ENCODE results near the gene SOAT2. TPM values are rescaled to one million over a fixed set of nuclear protein-coding genes. Genes with fewer than 3 reads are reported as not detected.

Gene SOAT2
- polyA plus RNA-seq, 1 donor (not counting 4 experiments of a cell fraction or from before 2014, with no cell fraction given): not detected

DNA sequence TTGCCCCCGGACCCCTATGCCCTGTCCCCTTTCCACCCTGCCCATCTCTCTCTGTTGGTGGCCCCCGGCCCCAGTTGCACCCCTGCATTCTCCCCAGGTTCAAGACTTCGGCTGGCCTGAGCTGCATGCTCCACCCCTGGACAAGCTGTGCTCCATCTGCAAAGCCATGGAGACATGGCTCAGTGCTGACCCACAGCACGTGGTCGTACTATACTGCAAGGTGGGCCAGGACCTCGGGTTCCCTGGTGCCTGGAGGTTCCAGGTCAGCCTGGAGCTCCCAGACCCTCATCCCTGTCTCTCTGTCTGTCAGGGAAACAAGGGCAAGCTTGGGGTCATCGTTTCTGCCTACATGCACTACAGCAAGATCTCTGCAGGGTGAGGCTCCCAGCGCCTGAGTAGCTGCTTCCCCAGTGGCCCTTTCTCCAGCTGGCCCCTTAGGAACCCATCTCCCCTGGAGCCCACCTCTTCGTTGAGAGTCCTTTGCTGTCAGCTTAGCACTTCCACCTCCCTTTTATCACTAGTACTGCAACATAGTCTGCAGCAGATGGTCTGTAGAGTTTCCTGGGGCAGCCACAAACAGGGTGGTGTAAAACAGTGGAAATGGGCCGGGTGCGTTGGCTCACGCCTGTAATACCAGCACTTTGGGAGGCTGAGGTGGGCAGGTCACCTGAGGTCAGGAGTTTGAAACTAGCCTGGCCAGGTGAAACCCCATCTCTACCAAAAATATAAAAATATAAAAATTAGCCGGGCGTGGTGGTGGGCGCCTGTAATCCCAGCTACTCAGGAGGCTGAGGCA, 47.6 kb upstream of the SOAT2 start:
- Histone ChIP-seq H3K9me1 (ENCODE audit: control insufficient read depth, extremely low read depth, insufficient read depth, low read length) (peaks cover 3% of the 10 kb centered on the region), H3K4me1 (ENCODE audit: control insufficient read depth, extremely low read depth, insufficient read depth, low read length) (peaks cover 21% of the 10 kb centered on the region), H3K4me3 (ENCODE audit: control insufficient read depth in 2 of 3, extremely low read depth in 1 of 3, insufficient read depth in 2 of 3, low read depth in 1 of 3, low read length in 3 of 3) (no peak overlapping the region), H4K20me1 (ENCODE audit: control insufficient read depth, extremely low read depth, insufficient read depth, low read length) (no peaks in the 10 kb centered on the region), H3K27ac (ENCODE audit: control insufficient read depth, insufficient read depth, low read length) (no peak overlapping the region), H3K9ac (ENCODE audit: control insufficient read depth, extremely low read depth, insufficient read depth, low read length) (no peak overlapping the region), H3K4me2 (ENCODE audit: control insufficient read depth, extremely low read depth, insufficient read depth, low read depth, low read length) (no peak overlapping the region), H3K27me3 (ENCODE audit: control insufficient read depth, extremely low read depth, insufficient read depth, low read length) (no peaks in the 10 kb centered on the region), H3K36me3 (ENCODE audit: control insufficient read depth in 2 of 2, extremely low read depth in 1 of 2, insufficient read depth in 2 of 2, low read length in 2 of 2) (peaks cover 0 to 3% of the 10 kb centered on the region in 2 experiments), H2AFZ (ENCODE audit: control insufficient read depth, low read length) (no peak overlapping the region), H3K9me3 (ENCODE audit: control insufficient read depth, low read depth, low read length) (no peaks in the 10 kb centered on the region), H3K79me2 (ENCODE audit: control insufficient read depth, insufficient read depth, low read length) (no peaks in the 10 kb centered on the region)
- FAIRE-seq (no peak), DNase-seq (ENCODE audit: low read depth, low spot score) (no peak)
- TF ChIP-seq, protein P1, sequence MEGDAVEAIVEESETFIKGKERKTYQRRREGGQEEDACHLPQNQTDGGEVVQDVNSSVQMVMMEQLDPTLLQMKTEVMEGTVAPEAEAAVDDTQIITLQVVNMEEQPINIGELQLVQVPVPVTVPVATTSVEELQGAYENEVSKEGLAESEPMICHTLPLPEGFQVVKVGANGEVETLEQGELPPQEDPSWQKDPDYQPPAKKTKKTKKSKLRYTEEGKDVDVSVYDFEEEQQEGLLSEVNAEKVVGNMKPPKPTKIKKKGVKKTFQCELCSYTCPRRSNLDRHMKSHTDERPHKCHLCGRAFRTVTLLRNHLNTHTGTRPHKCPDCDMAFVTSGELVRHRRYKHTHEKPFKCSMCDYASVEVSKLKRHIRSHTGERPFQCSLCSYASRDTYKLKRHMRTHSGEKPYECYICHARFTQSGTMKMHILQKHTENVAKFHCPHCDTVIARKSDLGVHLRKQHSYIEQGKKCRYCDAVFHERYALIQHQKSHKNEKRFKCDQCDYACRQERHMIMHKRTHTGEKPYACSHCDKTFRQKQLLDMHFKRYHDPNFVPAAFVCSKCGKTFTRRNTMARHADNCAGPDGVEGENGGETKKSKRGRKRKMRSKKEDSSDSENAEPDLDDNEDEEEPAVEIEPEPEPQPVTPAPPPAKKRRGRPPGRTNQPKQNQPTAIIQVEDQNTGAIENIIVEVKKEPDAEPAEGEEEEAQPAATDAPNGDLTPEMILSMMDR (optimal IDR thresholded peaks at IDR 0.05 in 1 of 3, IDR thresholded peaks at IDR 0.05 in 1 of 3, conservative IDR thresholded peaks at IDR 0.05 in 1 of 3; ENCODE audit: extremely low read depth in 1 of 3, insufficient read depth in 2 of 3, low read length in 3 of 3): no peak
- TF ChIP-seq EZH2 (IDR thresholded peaks at IDR 0.05; ENCODE audit: low read length): no peak
- dilution Hi-C loops (cut with MboI; ENCODE audit: extremely low pct_ligation_motif_present, low sequenced_read_pairs): no loop called here

DNA sequence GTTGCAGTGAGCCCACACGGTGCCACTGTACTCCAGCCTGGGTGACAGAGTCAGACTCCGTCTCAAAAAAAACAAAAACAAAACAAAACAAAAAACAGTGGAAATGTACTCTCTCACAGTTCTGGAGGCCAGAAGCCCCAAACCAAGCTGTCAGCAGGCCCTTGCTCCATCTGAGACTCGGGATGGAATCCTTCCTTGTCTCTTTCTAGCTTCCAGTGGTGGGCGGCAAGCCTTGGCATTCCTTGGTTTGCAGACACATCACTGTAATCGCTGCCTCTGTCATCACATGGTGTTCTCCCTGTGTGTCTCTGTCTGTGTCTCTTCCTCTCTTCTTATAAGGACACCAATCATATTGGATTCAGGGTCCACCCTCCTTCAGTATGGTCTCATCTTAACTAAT, 47.0 kb upstream of the SOAT2 start:
- Histone ChIP-seq H3K9me3 (ENCODE audit: control insufficient read depth, low read depth, low read length) (no peaks in the 10 kb centered on the region), H3K36me3 (ENCODE audit: control insufficient read depth in 2 of 2, extremely low read depth in 1 of 2, insufficient read depth in 2 of 2, low read length in 2 of 2) (peaks cover 0 to 3% of the 10 kb centered on the region in 2 experiments), H3K4me1 (ENCODE audit: control insufficient read depth, extremely low read depth, insufficient read depth, low read length) (peaks cover 21% of the 10 kb centered on the region), H3K4me3 (ENCODE audit: control insufficient read depth in 2 of 3, extremely low read depth in 1 of 3, insufficient read depth in 2 of 3, low read depth in 1 of 3, low read length in 3 of 3) (no peak overlapping the region), H3K27ac (ENCODE audit: control insufficient read depth, insufficient read depth, low read length) (no peak overlapping the region), H4K20me1 (ENCODE audit: control insufficient read depth, extremely low read depth, insufficient read depth, low read length) (no peaks in the 10 kb centered on the region), H3K9me1 (ENCODE audit: control insufficient read depth, extremely low read depth, insufficient read depth, low read length) (peaks cover 3% of the 10 kb centered on the region), H3K79me2 (ENCODE audit: control insufficient read depth, insufficient read depth, low read length) (no peaks in the 10 kb centered on the region), H2AFZ (ENCODE audit: control insufficient read depth, low read length) (no peak overlapping the region), H3K4me2 (ENCODE audit: control insufficient read depth, extremely low read depth, insufficient read depth, low read depth, low read length) (no peak overlapping the region), H3K9ac (ENCODE audit: control insufficient read depth, extremely low read depth, insufficient read depth, low read length) (no peak overlapping the region), H3K27me3 (ENCODE audit: control insufficient read depth, extremely low read depth, insufficient read depth, low read length) (no peaks in the 10 kb centered on the region)
- no peak for FAIRE-seq
- DNase-seq (ENCODE audit: low read depth, low spot score): no peak
- no peak for TF ChIP-seq EZH2 (IDR thresholded peaks at IDR 0.05; ENCODE audit: low read length)
- TF ChIP-seq, protein P1 (optimal IDR thresholded peaks at IDR 0.05 in 1 of 3, IDR thresholded peaks at IDR 0.05 in 1 of 3, conservative IDR thresholded peaks at IDR 0.05 in 1 of 3; ENCODE audit: extremely low read depth in 1 of 3, insufficient read depth in 2 of 3, low read length in 3 of 3): no peak
- dilution Hi-C loops (cut with MboI; ENCODE audit: extremely low pct_ligation_motif_present, low sequenced_read_pairs): no loop called here

All from keratinocyte (primary cell).